NCI-H748 (cell line): ENCODE data around the gene RNU1-4.
"Not testable (repeated sequence)": the region's sequence is repeated elsewhere in the genome, so short reads cannot be mapped to it uniquely, and the experiment has no call there.

ENCODE experiments used
- DNase-seq: peaks from one replicate; lab custom pipeline; 2025; ENCODE audit not compliant: unreplicated experiment; lab: John Stamatoyannopoulos, UW

RNU1-4 gene

GRCh38 chr1:16707130-16708093, 32.9 kb upstream of the RNU1-4 start:
- DNase-seq, result peak; percentile 27

DNA sequence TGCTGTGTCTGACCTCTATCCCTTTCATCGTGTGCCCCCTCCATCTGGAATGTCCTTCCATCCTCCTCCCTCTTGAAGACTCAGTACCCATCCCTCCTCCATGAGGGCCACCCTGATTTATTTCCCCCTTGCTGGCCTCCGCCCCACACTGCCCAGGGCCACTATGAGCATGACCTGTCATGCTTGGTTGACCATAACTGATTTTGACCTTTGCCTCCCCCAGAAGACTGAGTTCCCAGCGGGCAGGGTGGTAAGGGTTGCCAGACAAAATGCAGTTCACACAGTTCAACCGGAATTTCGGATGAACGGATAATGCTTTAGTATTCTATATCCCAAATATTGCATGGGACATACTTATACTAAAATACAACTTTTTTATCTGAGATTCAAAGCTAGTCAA, 31.6 kb upstream of the RNU1-4 start:
- DNase-seq, result not testable (repeated sequence)

GRCh38 chr1:16709659-16710087, 30.6 kb upstream of the RNU1-4 start:
- peak; percentile 30 for DNase-seq

DNA sequence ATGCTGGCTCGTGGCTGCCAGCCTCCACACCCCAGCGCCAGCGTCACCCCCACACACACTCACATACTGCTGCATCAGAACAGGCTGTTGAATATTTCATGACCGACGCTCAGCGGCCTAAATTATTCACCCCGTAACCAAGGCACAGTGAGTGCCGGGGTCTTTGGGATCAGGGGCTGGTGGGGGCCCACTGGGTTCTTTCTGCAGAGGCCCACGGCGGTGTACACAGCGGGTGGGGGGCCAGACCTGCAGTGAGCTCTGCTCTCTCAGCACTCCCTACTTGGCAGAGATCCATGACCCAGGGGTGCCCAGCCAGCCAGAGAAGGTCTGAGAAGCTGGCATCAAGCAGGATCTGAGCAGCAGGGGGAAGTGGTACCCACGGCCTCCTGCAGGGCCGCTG, 29.7 kb upstream of the RNU1-4 start:
- not testable (repeated sequence) for DNase-seq

- DNase-seq, result not testable (repeated sequence)
Observed at GRCh38 chr1:16712131-16712530, 28.2 kb upstream of the RNU1-4 start.

DNA sequence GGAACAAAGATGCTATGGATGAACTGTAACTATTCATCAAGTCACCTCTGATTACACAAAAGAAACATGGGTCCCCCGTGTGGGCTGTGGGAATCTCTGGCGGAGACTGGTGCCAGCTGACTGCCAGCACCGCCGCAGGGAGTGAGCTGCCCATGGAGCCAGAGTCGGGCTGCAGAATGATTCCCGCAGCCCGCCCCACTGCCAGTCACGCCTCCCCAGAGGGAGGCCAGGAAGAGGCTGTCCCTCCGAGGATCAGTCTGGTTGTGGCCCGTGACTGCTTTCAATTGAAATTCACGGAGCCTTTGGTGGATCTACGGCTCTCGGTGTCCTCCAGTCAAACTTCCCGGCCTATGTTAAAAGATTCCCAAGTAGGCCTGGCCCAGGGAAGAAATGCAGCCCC, 27.7 kb upstream of the RNU1-4 start:
- DNase-seq, result not testable (repeated sequence)

DNA sequence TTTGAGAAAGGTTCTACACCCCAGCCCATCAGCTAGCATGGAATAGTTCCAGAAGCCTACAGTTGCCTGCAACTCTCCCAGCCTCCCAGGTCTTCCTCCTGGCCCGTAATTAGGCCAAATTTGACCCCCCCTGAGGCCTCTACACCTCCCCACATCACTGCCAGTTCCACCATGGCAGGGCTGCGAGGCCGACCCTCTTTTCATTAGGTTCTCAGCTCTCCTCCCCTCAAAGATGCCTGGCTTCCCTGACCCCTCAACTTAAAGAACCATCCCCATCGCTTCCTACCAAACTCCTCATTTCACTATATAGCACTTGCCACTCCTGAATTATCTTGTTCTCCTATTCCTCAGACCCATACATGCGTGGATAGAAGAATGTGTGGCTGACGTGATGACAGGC, 27.3 kb upstream of the RNU1-4 start:
- DNase-seq, result not testable (repeated sequence)

GRCh38 chr1:16713480-16713879, 26.8 kb upstream of the RNU1-4 start:
- not testable (repeated sequence) for DNase-seq

GRCh38 chr1:16716691-16717335, 23.5 kb upstream of the RNU1-4 start:
- DNase-seq, result peak; percentile 13

- DNase-seq, result no peak
Observed at GRCh38 chr1:16717336-16718098, 22.8 kb upstream of the RNU1-4 start.

GRCh38 chr1:16718099-16718907, 22.0 kb upstream of the RNU1-4 start:
- not testable (repeated sequence) for DNase-seq

DNA sequence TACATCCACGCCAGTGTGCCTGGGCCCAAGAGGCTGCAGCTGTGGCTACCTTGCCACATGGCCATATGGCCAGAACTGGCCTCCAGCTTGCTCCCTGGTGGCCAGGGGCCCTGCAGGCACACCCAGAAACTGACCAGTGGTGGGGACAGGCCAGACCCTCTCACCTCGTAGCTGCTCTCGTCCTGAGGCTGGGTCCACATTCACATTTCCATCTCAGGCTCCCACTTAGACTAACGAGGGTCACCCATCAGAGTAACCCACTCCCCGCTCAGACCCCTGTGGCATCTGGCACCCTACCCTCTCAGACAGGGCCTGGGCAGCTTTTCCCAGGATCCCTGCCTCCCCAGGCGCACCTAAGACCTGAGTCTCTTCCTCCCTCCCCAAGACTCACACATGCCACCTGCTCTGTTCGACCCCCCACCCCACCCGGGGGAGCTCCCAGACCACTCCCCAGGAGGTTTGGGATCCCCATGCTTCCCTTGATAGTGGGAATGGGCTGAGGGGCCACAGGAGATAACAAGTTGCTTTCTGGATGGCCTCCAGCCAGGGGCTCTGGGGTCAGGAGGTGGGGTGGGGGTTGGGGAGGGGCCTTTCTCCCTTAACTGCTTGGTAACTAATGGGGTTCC, 21.3 kb upstream of the RNU1-4 start:
- DNase-seq, result no peak

GRCh38 chr1:16719571-16720350, 20.6 kb upstream of the RNU1-4 start:
- DNase-seq, result no peak

GRCh38 chr1:16720351-16721223, 19.7 kb upstream of the RNU1-4 start:
- DNase-seq, result no peak

GRCh38 chr1:16721871-16722641, 18.3 kb upstream of the RNU1-4 start:
- DNase-seq, result no peak

DNA sequence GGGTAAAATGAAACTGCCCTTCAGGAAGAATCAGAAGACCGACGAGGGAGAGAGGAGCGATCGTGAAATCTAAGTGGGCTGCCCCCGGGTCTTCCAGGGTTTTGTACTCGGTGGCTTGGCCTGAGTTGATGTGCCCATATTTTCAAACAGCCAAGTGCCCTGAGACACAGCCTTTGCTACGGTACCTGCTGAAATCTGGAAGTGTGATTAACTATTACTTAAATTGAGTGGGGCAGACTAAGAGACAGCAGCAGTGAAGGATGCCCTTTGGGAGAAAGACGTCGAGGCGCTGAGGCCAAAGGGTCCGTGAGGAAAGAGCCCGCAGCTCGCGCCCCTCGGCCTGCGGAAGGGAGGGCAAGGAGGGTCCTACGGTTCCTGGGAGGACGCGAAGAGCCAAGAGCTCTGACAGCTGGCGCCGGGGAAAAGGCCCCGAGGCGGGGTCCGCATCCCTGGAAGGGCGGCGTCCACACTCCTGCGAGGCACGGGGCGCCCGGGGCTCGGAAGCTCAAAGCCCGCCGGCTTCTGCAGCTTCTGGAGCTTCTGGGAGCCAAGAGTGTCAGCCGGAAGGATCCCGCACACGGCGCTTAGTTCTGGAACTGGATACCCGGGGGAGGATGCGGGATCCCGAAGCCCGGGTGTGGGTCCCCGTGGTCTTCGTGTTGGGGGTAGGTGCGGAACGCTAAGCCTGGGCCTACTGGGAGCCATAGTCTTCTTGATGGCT, 15.4 kb upstream of the RNU1-4 start:
- DNase-seq, result no peak
